Left renal pelvis (tissue), 4 donors: ENCODE measurements around the gene PPARD. TPM values are rescaled to one million over a fixed set of nuclear protein-coding genes. Genes with fewer than 3 reads are reported as not detected.
A peak's percentile ranks its signal among the peaks of the same experiment; 100 is the strongest.

Experiments
- DNase-seq, 4 donors: peaks; one replicate each; pipeline ENCODE4 v3.0.0-alpha.2; 2013; ENCODE audit warnings: low read depth in 4 of 4, low spot score in 3 of 4
- polyA plus RNA-seq, 4 donors: library from polyadenylated mRNA; unstranded; fragments of 120-200 nt; gene quantifications; one replicate each; pipeline ENCODE4 v1.2.1, GENCODE V29; 2013; ENCODE audit not compliant: insufficient read length in 4 of 4

The PPARD gene
- polyA plus RNA-seq, 4 donors: 21.0 to 26.4 (median 23.3) TPM

- peak in 2 of 4 donors; percentile 38 to 52 for DNase-seq
Observed at GRCh38 chr6:35402136-35402855, 59.9 kb downstream of the PPARD start.

- no peak for DNase-seq
Observed at GRCh38 chr6:35402856-35403191, 60.5 kb downstream of the PPARD start.

GRCh38 chr6:35403544-35404442 lies 61.4 kb downstream of the PPARD start:
- DNase-seq: no peak

GRCh38 chr6:35406711-35407485 lies 64.5 kb downstream of the PPARD start:
- DNase-seq: no peak

GRCh38 chr6:35409245-35409644 lies 66.9 kb downstream of the PPARD start:
- DNase-seq: no peak

GRCh38 chr6:35410131-35410530 lies 67.8 kb downstream of the PPARD start:
- no peak for DNase-seq

GRCh38 chr6:35411066-35411465 lies 68.7 kb downstream of the PPARD start:
- no peak for DNase-seq

- DNase-seq: no peak
Observed at GRCh38 chr6:35412102-35412501, 69.7 kb downstream of the PPARD start.

- no peak for DNase-seq
Observed at GRCh38 chr6:35413911-35414310, 71.6 kb downstream of the PPARD start.

GRCh38 chr6:35415065-35415891 lies 72.9 kb downstream of the PPARD start:
- no peak for DNase-seq

GRCh38 chr6:35417979-35418661 lies 75.8 kb downstream of the PPARD start:
- no peak for DNase-seq

GRCh38 chr6:35419417-35419816 lies 77.1 kb downstream of the PPARD start:
- no peak for DNase-seq

- no peak for DNase-seq
Observed at GRCh38 chr6:35419961-35420360, 77.6 kb downstream of the PPARD start.

GRCh38 chr6:35425284-35425683 lies 82.9 kb downstream of the PPARD start:
- no peak for DNase-seq

- DNase-seq: no peak
Observed at GRCh38 chr6:35426074-35426473, 83.7 kb downstream of the PPARD start.

- no peak for DNase-seq
Observed at GRCh38 chr6:35427435-35427834, 85.1 kb downstream of the PPARD start.

- no peak for DNase-seq
Observed at GRCh38 chr6:35427851-35428321, 85.5 kb downstream of the PPARD start.

GRCh38 chr6:35428421-35429149 lies 86.2 kb downstream of the PPARD start:
- DNase-seq: no peak

GRCh38 chr6:35429463-35429862 lies 87.1 kb downstream of the PPARD start:
- DNase-seq: no peak
